ENCODE results near the gene SH3BGRL2.

Gene SH3BGRL2

DNA sequence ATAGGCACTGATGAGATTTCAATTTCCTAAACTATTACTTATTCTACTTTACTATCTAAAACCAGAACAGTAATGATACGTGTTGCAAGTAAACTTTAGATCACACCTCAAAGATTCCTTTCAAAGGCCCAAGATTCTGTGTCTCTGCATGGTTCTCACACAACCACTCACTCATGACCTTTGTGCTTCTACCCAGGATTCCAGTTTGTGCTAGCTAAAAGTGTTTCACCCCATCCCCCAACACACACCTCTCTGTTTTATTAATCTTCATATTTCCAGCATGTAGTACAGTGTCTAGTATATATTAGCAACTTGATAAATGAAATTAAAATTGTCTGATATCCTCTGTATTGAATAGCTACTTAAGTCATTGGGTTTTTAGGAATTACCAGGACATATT lies 8.8 kb upstream of the SH3BGRL2 start:
- no peak overlapping the region for H3K9ac ChIP-seq (ENCODE audit: low read length)
- TF ChIP-seq EZH2phosphoT487 (IDR thresholded peaks at IDR 0.05; ENCODE audit: low read depth) = no peak
- TF ChIP-seq, protein P1, sequence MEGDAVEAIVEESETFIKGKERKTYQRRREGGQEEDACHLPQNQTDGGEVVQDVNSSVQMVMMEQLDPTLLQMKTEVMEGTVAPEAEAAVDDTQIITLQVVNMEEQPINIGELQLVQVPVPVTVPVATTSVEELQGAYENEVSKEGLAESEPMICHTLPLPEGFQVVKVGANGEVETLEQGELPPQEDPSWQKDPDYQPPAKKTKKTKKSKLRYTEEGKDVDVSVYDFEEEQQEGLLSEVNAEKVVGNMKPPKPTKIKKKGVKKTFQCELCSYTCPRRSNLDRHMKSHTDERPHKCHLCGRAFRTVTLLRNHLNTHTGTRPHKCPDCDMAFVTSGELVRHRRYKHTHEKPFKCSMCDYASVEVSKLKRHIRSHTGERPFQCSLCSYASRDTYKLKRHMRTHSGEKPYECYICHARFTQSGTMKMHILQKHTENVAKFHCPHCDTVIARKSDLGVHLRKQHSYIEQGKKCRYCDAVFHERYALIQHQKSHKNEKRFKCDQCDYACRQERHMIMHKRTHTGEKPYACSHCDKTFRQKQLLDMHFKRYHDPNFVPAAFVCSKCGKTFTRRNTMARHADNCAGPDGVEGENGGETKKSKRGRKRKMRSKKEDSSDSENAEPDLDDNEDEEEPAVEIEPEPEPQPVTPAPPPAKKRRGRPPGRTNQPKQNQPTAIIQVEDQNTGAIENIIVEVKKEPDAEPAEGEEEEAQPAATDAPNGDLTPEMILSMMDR (IDR thresholded peaks at IDR 0.05; ENCODE audit: low read depth, low read length) = no peak
- H3K4me2 ChIP-seq (ENCODE audit: low read length) = no peak overlapping the region
- H3K79me2 ChIP-seq (ENCODE audit: low read length) = no peaks in the 10 kb centered on the region
- H3K4me1 ChIP-seq (ENCODE audit: low read length) = no peaks in the 10 kb centered on the region
- H2AFZ ChIP-seq (ENCODE audit: low read depth, low read length) = no peak overlapping the region
- no peaks in the 10 kb centered on the region for H4K20me1 ChIP-seq (ENCODE audit: insufficient read depth, low read length)
- H3K27ac ChIP-seq (ENCODE audit: low read length) = no peak overlapping the region
- 0 out of 2 replicates have a peak, but pooled peaks cover 7% of the 10 kb centered on the region for H3K27me3 ChIP-seq (ENCODE audit: low read depth, low read length)
- H3K9me3 ChIP-seq (ENCODE audit: insufficient read depth, low read length) = no peaks in the 10 kb centered on the region
- no peak overlapping the region for H3K4me3 ChIP-seq (ENCODE audit: low read length)
- H3K36me3 ChIP-seq (replicated peaks; ENCODE audit: low read depth, low read length) = no peaks in the 10 kb centered on the region

DNA sequence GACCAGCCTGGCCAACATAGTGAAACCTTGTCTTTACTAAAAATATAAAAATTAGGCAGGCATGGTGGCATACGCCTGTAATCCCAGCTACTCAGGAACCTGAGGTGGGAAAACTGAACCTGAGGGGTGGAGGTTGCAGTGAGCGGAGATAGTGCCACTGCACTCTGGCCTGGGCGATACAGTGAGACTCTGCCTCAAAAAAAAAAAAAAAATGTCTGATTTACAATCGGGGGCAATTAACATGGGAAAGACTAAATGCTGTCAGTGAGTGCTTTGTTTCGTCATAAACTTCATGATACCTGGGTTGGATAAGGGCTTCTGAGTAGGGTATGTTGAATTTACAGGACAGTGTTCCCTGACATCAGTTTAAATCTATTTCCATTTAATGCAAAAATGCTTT lies 8.0 kb upstream of the SH3BGRL2 start:
- H3K4me3 ChIP-seq (ENCODE audit: low read length) = no peak overlapping the region
- H4K20me1 ChIP-seq (ENCODE audit: insufficient read depth, low read length) = no peaks in the 10 kb centered on the region
- no peaks in the 10 kb centered on the region for H3K79me2 ChIP-seq (ENCODE audit: low read length)
- TF ChIP-seq, protein P1 (IDR thresholded peaks at IDR 0.05; ENCODE audit: low read depth, low read length) = no peak
- TF ChIP-seq EZH2phosphoT487 (IDR thresholded peaks at IDR 0.05; ENCODE audit: low read depth) = no peak
- no peaks in the 10 kb centered on the region for H3K36me3 ChIP-seq (replicated peaks; ENCODE audit: low read depth, low read length)
- no peak overlapping the region for H3K9ac ChIP-seq (ENCODE audit: low read length)
- no peaks in the 10 kb centered on the region for H3K4me1 ChIP-seq (ENCODE audit: low read length)
- no peak overlapping the region for H3K4me2 ChIP-seq (ENCODE audit: low read length)
- H3K27me3 ChIP-seq (ENCODE audit: low read depth, low read length) = 0 out of 2 replicates have a peak, but pooled peaks cover 7% of the 10 kb centered on the region
- no peaks in the 10 kb centered on the region for H3K9me3 ChIP-seq (ENCODE audit: insufficient read depth, low read length)
- H3K27ac ChIP-seq (ENCODE audit: low read length) = no peak overlapping the region
- H2AFZ ChIP-seq (ENCODE audit: low read depth, low read length) = no peak overlapping the region

DNA sequence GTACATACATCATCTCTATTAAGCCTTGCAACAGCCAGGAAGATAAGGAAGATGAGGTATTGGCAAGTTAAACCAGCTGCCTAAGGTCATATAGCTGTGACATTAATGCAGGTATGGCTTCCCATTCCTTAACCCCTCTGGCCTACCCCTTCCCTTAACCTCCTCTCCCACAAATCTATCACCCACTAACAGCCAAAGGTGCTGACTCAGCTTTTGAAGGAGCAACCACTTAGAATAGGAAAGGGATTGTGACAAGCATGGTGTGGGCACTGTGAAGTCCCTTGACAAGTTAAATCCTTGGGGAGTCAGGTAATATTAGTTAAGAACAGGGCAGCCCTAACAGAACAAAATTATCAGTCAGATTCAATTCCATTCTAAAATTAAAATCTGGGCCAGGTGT lies 5.4 kb upstream of the SH3BGRL2 start:
- no peaks in the 10 kb centered on the region for H4K20me1 ChIP-seq (ENCODE audit: insufficient read depth, low read length)
- no peak overlapping the region for H3K4me3 ChIP-seq (ENCODE audit: low read length)
- no peaks in the 10 kb centered on the region for H3K79me2 ChIP-seq (ENCODE audit: low read length)
- H3K36me3 ChIP-seq (replicated peaks; ENCODE audit: low read depth, low read length) = no peaks in the 10 kb centered on the region
- no peaks in the 10 kb centered on the region for H3K9me3 ChIP-seq (ENCODE audit: insufficient read depth, low read length)
- H2AFZ ChIP-seq (ENCODE audit: low read depth, low read length) = no peak overlapping the region
- H3K4me2 ChIP-seq (ENCODE audit: low read length) = no peak overlapping the region
- no peak overlapping the region for H3K27ac ChIP-seq (ENCODE audit: low read length)
- no peak overlapping the region for H3K9ac ChIP-seq (ENCODE audit: low read length)
- no peaks in the 10 kb centered on the region for H3K4me1 ChIP-seq (ENCODE audit: low read length)
- no peak for TF ChIP-seq EZH2phosphoT487 (IDR thresholded peaks at IDR 0.05; ENCODE audit: low read depth)
- TF ChIP-seq, protein P1 (IDR thresholded peaks at IDR 0.05; ENCODE audit: low read depth, low read length) = no peak
- no peaks in the 10 kb centered on the region for H3K27me3 ChIP-seq (ENCODE audit: low read depth, low read length)

DNA sequence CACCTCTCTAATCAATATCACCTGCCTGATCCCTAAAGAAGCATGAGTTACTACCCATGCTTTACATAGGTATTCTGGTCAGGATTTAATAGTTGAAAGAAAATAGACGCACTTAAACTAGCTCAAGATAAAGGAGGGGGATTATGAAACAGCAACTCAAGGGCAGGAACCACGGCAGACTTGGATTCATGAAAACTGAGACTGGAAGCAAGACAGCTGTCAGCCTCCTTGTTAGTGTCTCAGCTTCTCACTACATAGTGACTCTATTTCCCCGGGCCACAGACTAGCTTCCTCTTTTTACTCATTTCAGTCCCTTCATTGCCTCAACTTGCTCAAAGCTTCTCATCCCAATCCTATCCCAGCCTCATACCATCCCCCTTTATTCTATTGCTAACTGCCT lies 4.3 kb upstream of the SH3BGRL2 start:
- no peaks in the 10 kb centered on the region for H3K79me2 ChIP-seq (ENCODE audit: low read length)
- H3K27me3 ChIP-seq (ENCODE audit: low read depth, low read length) = no peaks in the 10 kb centered on the region
- H3K36me3 ChIP-seq (replicated peaks; ENCODE audit: low read depth, low read length) = no peaks in the 10 kb centered on the region
- no peak overlapping the region for H3K4me2 ChIP-seq (ENCODE audit: low read length)
- H2AFZ ChIP-seq (ENCODE audit: low read depth, low read length) = no peak overlapping the region
- no peak overlapping the region for H3K4me3 ChIP-seq (ENCODE audit: low read length)
- H3K9ac ChIP-seq (ENCODE audit: low read length) = no peak overlapping the region
- no peaks in the 10 kb centered on the region for H3K9me3 ChIP-seq (ENCODE audit: insufficient read depth, low read length)
- no peak overlapping the region for H3K27ac ChIP-seq (ENCODE audit: low read length)
- no peaks in the 10 kb centered on the region for H3K4me1 ChIP-seq (ENCODE audit: low read length)
- H4K20me1 ChIP-seq (ENCODE audit: insufficient read depth, low read length) = no peaks in the 10 kb centered on the region
- TF ChIP-seq, protein P1 (IDR thresholded peaks at IDR 0.05; ENCODE audit: low read depth, low read length) = no peak
- no peak for TF ChIP-seq EZH2phosphoT487 (IDR thresholded peaks at IDR 0.05; ENCODE audit: low read depth)

Measured in OCI-LY3 (cell line).